GM23338 (cell line): ENCODE data around the gene SCLT1. TPM values are rescaled to one million over a fixed set of nuclear protein-coding genes. Genes with fewer than 3 reads are reported as not detected.

Experiments used
- ATAC-seq: fragments of 200-7000 bp; cut with Tn5 transposase; 3 replicates; pipeline ENCODE4 v1.9.1; 2020
- DNase-seq: peaks from one replicate; pipeline ENCODE4 v3.0.0-alpha.2; 2015; ENCODE audit warnings: low spot score
- H2AFZ ChIP-seq: fragments of 200-600 bp; sonication (generic); 2 replicates; pipeline ENCODE4 v1.8.0; 2016; ENCODE audit warnings: antibody characterized with exemption, mild to moderate bottlenecking, moderate library complexity
- H3F3A ChIP-seq: fragments of 200-600 bp; sonication (generic); replicated peaks from 2 replicates; pipeline ENCODE4 v1.8.0; 2017; ENCODE audit warnings: antibody characterized with exemption, mixed run types, low read depth
- H3K27ac ChIP-seq: fragments of 200-600 bp; sonication (generic); 2 replicates; pipeline ENCODE4 v1.6.1; 2016; ENCODE audit warnings: low read depth
- H3K27me3 ChIP-seq: fragments of 200-600 bp; sonication (generic); 2 replicates; pipeline ENCODE4 v1.8.0; 2016; ENCODE audit warnings: mild to moderate bottlenecking, mixed run types, moderate library complexity; ENCODE audit not compliant: insufficient read depth
- H3K36me3 ChIP-seq: fragments of 200-600 bp; sonication (generic); 2 replicates; pipeline ENCODE4 v1.8.0; 2016; ENCODE audit warnings: mild to moderate bottlenecking; ENCODE audit not compliant: insufficient read depth
- H3K4me1 ChIP-seq: fragments of 200-600 bp; sonication (generic); 2 replicates; pipeline ENCODE4 v1.8.0; 2016; ENCODE audit warnings: mild to moderate bottlenecking, moderate library complexity; ENCODE audit not compliant: insufficient read depth
- H3K4me2 ChIP-seq: fragments of 200-600 bp; sonication (generic); 2 replicates; pipeline ENCODE4 v1.7.1; 2017; ENCODE audit warnings: mixed run types
- H3K4me3 ChIP-seq: fragments of 200-600 bp; sonication (generic); 2 replicates; pipeline ENCODE4 v1.6.1; 2016; ENCODE audit warnings: mixed run types
- H3K79me2 ChIP-seq: fragments of 200-600 bp; sonication (generic); replicated peaks from 2 replicates; pipeline ENCODE4 v1.8.0; 2017; ENCODE audit warnings: mild to moderate bottlenecking; ENCODE audit not compliant: insufficient read depth
- H3K9me2 ChIP-seq: fragments of 200-600 bp; sonication (generic); 2 replicates; pipeline ENCODE4 v1.8.0; 2017; ENCODE audit not compliant: insufficient read depth
- H4K20me1 ChIP-seq: fragments of 200-600 bp; sonication (generic); replicated peaks from 2 replicates; pipeline ENCODE4 v1.8.0; 2017; ENCODE audit warnings: mild to moderate bottlenecking; ENCODE audit not compliant: insufficient read depth
- H3K27ac Mint-ChIP-seq: 2 replicates; pipeline ENCODE4 v1.8.0; 2020; ENCODE audit warnings: inconsistent platforms, mild to moderate bottlenecking, moderate library complexity, mixed read lengths
- H3K27me3 Mint-ChIP-seq: 3 replicates; pipeline ENCODE4 v1.8.0; 2022; ENCODE audit warnings: low read depth, mild to moderate bottlenecking, moderate library complexity, mixed read lengths, inconsistent platforms; ENCODE audit not compliant: insufficient read depth, poor library complexity
- H3K36me3 Mint-ChIP-seq: 3 replicates; pipeline ENCODE4 v1.8.0; 2021; ENCODE audit warnings: low read depth, mild to moderate bottlenecking, inconsistent platforms, moderate library complexity, mixed read lengths
- H3K4me1 Mint-ChIP-seq: 3 replicates; pipeline ENCODE4 v1.8.0; 2020; ENCODE audit warnings: mild to moderate bottlenecking, inconsistent platforms, mixed read lengths
- H3K4me3 Mint-ChIP-seq: 3 replicates; pipeline ENCODE4 v1.8.0; 2021; ENCODE audit warnings: moderate library complexity, mild to moderate bottlenecking, inconsistent platforms, mixed read lengths
- H3K9me3 Mint-ChIP-seq: 3 replicates; pipeline ENCODE4 v1.8.0; 2020; ENCODE audit warnings: moderate library complexity, mild to moderate bottlenecking, inconsistent platforms, mixed read lengths
- EZH2 ChIP-seq: fragments of 200-600 bp; sonication (generic); IDR thresholded peaks from one replicate; pipeline ENCODE4 v1.8.0; 2017; ENCODE audit warnings: antibody characterized with exemption, mild to moderate bottlenecking, low read depth; ENCODE audit not compliant: unreplicated experiment
- EZH2phosphoT487 ChIP-seq: fragments of 200-600 bp; sonication (generic); IDR thresholded peaks from one replicate; pipeline ENCODE4 v1.8.1; 2018; ENCODE audit warnings: antibody characterized with exemption; ENCODE audit not compliant: unreplicated experiment
- JUNB ChIP-seq: IDR thresholded peaks from one replicate; pipeline ENCODE4 v1.6.1; 2016; ENCODE audit warnings: antibody characterized with exemption; ENCODE audit not compliant: unreplicated experiment
- NANOG ChIP-seq: IDR thresholded peaks from 2 replicates; pipeline ENCODE4 v1.6.1; 2016; ENCODE audit warnings: antibody characterized with exemption, borderline replicate concordance
- POLR2AphosphoS5 ChIP-seq: IDR thresholded peaks from 2 replicates; pipeline ENCODE4 v1.6.1; 2016; ENCODE audit warnings: antibody characterized with exemption, low read depth
- ZNF331 ChIP-seq: fragments of 250-450 bp; sonication (Bioruptor Pico); IDR thresholded peaks from 2 replicates; pipeline ENCODE4 v1.5.0; 2020; ENCODE audit warnings: low read depth, mild to moderate bottlenecking, moderate library complexity
- polyA plus RNA-seq: library from polyadenylated mRNA; unstranded; fragments of >200 nt; fragmentation: Nextera tagmentation; extraction: Ambion mirVana; gene quantifications from 2 replicates; pipeline ENCODE4 v1.2.1, GENCODE V29; 2016
- total RNA-seq: library from RNA; depleted of rRNA; stranded (reverse); fragments of >200 nt; shearing (Covaris generic); gene quantifications from 2 replicates; pipeline ENCODE4 v1.2.3, GENCODE V29; 2014
- TF ChIP-seq, protein P1 (sequence below): IDR thresholded peaks from one replicate; pipeline ENCODE4 v1.6.1; 2018; ENCODE audit warnings: antibody characterized with exemption; ENCODE audit not compliant: unreplicated experiment
- TF ChIP-seq, protein P2 (sequence below), 2 experiments: fragments of 200-600 bp in 1 of 2; sonication (generic) in 1 of 2; conservative IDR thresholded peaks; 2 replicates each; pipeline versions ENCODE4 v1.5.1 to v1.6.1; 2016 to 2017; ENCODE audit warnings: antibody characterized with exemption in 2 of 2, low read depth in 2 of 2, mild to moderate bottlenecking in 2 of 2, moderate library complexity in 1 of 2
- TF ChIP-seq, protein P3 (sequence below): fragments of 250-450 bp; sonication (Bioruptor Pico); IDR thresholded peaks from 2 replicates; pipeline ENCODE4 v1.5.0; 2020; ENCODE audit warnings: mild to moderate bottlenecking, moderate library complexity

The SCLT1 gene
- total and polyA plus RNA-seq, 2 experiments from 2014 or later: 18.5 to 18.9 TPM

DNA sequence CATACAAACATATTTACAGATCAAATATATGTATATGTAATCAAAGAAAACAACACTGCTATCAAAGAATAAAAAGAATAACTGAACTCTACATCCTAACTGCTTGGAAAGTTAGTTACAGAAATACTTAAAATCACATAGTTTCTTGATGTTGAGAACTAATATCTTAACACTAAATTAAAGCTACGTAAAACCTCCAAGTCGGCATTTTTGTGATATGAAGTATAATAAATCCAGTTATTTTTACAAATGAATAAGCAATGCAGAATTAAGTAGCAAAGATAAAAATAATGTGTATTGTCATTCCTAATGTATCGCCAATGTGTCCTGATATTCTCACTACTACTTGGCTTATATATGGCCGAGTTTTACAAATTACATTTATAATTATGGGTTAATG, 215.4 kb downstream of the SCLT1 start:
- Histone ChIP-seq H3K27me3 (no peaks in the 10 kb centered on the region), H2AFZ (no peak overlapping the region), H3K4me3 (no peak overlapping the region), H3K4me2 (no peak overlapping the region), H3K36me3 (peaks cover 11% of the 10 kb centered on the region), H4K20me1 (peaks cover 12% of the 10 kb centered on the region), H3K27ac (no peak overlapping the region), H3F3A (peaks cover 25% of the 10 kb centered on the region), H3K9me2 (no peaks in the 10 kb centered on the region), H3K4me1 (no peaks in the 10 kb centered on the region), H3K79me2 (no peaks in the 10 kb centered on the region)
- no peaks in the 10 kb centered on the region for H3K9me3 Mint-ChIP-seq
- ATAC-seq (no peak), DNase-seq (no peak)
- no peak for TF ChIP-seq ZNF331 (CRISPR knock-in tag)
- no peak for TF ChIP-seq NANOG
- no peak for TF ChIP-seq EZH2phosphoT487
- TF ChIP-seq, protein P1, sequence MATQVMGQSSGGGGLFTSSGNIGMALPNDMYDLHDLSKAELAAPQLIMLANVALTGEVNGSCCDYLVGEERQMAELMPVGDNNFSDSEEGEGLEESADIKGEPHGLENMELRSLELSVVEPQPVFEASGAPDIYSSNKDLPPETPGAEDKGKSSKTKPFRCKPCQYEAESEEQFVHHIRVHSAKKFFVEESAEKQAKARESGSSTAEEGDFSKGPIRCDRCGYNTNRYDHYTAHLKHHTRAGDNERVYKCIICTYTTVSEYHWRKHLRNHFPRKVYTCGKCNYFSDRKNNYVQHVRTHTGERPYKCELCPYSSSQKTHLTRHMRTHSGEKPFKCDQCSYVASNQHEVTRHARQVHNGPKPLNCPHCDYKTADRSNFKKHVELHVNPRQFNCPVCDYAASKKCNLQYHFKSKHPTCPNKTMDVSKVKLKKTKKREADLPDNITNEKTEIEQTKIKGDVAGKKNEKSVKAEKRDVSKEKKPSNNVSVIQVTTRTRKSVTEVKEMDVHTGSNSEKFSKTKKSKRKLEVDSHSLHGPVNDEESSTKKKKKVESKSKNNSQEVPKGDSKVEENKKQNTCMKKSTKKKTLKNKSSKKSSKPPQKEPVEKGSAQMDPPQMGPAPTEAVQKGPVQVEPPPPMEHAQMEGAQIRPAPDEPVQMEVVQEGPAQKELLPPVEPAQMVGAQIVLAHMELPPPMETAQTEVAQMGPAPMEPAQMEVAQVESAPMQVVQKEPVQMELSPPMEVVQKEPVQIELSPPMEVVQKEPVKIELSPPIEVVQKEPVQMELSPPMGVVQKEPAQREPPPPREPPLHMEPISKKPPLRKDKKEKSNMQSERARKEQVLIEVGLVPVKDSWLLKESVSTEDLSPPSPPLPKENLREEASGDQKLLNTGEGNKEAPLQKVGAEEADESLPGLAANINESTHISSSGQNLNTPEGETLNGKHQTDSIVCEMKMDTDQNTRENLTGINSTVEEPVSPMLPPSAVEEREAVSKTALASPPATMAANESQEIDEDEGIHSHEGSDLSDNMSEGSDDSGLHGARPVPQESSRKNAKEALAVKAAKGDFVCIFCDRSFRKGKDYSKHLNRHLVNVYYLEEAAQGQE: no peak
- TF ChIP-seq, protein P2, sequence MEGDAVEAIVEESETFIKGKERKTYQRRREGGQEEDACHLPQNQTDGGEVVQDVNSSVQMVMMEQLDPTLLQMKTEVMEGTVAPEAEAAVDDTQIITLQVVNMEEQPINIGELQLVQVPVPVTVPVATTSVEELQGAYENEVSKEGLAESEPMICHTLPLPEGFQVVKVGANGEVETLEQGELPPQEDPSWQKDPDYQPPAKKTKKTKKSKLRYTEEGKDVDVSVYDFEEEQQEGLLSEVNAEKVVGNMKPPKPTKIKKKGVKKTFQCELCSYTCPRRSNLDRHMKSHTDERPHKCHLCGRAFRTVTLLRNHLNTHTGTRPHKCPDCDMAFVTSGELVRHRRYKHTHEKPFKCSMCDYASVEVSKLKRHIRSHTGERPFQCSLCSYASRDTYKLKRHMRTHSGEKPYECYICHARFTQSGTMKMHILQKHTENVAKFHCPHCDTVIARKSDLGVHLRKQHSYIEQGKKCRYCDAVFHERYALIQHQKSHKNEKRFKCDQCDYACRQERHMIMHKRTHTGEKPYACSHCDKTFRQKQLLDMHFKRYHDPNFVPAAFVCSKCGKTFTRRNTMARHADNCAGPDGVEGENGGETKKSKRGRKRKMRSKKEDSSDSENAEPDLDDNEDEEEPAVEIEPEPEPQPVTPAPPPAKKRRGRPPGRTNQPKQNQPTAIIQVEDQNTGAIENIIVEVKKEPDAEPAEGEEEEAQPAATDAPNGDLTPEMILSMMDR (conservative IDR thresholded peaks at IDR 0.05; ENCODE audit: low read depth in 2 of 2): no peak
- no peak overlapping the region for H3K27ac Mint-ChIP-seq
- no peak overlapping the region for H3K4me3 Mint-ChIP-seq
- peaks cover 19% of the 10 kb centered on the region for H3K4me1 Mint-ChIP-seq
- peaks cover 12% of the 10 kb centered on the region; the same call in 2 of the 3 replicates for H3K36me3 Mint-ChIP-seq
- peaks cover 3% of the 10 kb centered on the region for H3K27me3 Mint-ChIP-seq

DNA sequence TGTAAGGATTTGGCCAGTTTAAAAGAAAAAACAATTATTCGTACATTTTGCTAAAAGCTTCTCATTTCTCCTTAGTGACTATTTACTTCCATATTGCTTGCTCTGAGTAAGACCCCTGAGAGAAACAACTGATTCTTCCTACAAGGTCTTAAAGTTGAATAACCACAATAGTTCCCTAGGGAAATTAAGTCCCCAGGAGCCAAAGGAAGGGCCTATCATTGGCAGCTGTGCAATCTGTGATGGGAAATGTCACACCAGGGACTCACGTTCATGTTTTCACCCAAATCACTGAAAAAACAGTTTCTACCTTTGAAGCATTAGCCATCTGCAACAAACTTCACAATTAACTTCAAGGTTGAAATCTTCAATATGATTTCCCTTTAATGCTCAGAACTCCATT, 217.1 kb downstream of the SCLT1 start:
- no peaks in the 10 kb centered on the region for H3K79me2 ChIP-seq
- no peak overlapping the region for H3K4me2 ChIP-seq
- no peak overlapping the region for H3K4me3 ChIP-seq
- Mint-ChIP-seq H3K9me3 (no peaks in the 10 kb centered on the region), H3K4me1 (peaks cover 34% of the 10 kb centered on the region), H3K36me3 (peaks cover 30% of the 10 kb centered on the region), H3K27ac (peak overlapping the region; percentile 36; the same call in 1 of the 2 replicates), H3K4me3 (no peak overlapping the region), H3K27me3 (peaks cover 14% of the 10 kb centered on the region)
- ATAC-seq (no peak), DNase-seq (no peak)
- no peaks in the 10 kb centered on the region for H3K9me2 ChIP-seq
- peak overlapping the region; percentile 46; the same call in 1 of the 2 replicates for H3K27ac ChIP-seq
- H4K20me1 ChIP-seq: peaks cover 17% of the 10 kb centered on the region
- peaks cover 42% of the 10 kb centered on the region for H3F3A ChIP-seq
- peaks cover 27% of the 10 kb centered on the region for H3K36me3 ChIP-seq
- H3K27me3 ChIP-seq: no peaks in the 10 kb centered on the region
- H3K4me1 ChIP-seq: no peaks in the 10 kb centered on the region
- H2AFZ ChIP-seq: no peak overlapping the region
- TF ChIP-seq EZH2 (no peak), NANOG (no peak), JUNB (no peak), ZNF331 (CRISPR knock-in tag) (no peak), POLR2AphosphoS5 (peak; percentile 50; the same call in 1 of the 2 replicates)
- TF ChIP-seq, protein P3, sequence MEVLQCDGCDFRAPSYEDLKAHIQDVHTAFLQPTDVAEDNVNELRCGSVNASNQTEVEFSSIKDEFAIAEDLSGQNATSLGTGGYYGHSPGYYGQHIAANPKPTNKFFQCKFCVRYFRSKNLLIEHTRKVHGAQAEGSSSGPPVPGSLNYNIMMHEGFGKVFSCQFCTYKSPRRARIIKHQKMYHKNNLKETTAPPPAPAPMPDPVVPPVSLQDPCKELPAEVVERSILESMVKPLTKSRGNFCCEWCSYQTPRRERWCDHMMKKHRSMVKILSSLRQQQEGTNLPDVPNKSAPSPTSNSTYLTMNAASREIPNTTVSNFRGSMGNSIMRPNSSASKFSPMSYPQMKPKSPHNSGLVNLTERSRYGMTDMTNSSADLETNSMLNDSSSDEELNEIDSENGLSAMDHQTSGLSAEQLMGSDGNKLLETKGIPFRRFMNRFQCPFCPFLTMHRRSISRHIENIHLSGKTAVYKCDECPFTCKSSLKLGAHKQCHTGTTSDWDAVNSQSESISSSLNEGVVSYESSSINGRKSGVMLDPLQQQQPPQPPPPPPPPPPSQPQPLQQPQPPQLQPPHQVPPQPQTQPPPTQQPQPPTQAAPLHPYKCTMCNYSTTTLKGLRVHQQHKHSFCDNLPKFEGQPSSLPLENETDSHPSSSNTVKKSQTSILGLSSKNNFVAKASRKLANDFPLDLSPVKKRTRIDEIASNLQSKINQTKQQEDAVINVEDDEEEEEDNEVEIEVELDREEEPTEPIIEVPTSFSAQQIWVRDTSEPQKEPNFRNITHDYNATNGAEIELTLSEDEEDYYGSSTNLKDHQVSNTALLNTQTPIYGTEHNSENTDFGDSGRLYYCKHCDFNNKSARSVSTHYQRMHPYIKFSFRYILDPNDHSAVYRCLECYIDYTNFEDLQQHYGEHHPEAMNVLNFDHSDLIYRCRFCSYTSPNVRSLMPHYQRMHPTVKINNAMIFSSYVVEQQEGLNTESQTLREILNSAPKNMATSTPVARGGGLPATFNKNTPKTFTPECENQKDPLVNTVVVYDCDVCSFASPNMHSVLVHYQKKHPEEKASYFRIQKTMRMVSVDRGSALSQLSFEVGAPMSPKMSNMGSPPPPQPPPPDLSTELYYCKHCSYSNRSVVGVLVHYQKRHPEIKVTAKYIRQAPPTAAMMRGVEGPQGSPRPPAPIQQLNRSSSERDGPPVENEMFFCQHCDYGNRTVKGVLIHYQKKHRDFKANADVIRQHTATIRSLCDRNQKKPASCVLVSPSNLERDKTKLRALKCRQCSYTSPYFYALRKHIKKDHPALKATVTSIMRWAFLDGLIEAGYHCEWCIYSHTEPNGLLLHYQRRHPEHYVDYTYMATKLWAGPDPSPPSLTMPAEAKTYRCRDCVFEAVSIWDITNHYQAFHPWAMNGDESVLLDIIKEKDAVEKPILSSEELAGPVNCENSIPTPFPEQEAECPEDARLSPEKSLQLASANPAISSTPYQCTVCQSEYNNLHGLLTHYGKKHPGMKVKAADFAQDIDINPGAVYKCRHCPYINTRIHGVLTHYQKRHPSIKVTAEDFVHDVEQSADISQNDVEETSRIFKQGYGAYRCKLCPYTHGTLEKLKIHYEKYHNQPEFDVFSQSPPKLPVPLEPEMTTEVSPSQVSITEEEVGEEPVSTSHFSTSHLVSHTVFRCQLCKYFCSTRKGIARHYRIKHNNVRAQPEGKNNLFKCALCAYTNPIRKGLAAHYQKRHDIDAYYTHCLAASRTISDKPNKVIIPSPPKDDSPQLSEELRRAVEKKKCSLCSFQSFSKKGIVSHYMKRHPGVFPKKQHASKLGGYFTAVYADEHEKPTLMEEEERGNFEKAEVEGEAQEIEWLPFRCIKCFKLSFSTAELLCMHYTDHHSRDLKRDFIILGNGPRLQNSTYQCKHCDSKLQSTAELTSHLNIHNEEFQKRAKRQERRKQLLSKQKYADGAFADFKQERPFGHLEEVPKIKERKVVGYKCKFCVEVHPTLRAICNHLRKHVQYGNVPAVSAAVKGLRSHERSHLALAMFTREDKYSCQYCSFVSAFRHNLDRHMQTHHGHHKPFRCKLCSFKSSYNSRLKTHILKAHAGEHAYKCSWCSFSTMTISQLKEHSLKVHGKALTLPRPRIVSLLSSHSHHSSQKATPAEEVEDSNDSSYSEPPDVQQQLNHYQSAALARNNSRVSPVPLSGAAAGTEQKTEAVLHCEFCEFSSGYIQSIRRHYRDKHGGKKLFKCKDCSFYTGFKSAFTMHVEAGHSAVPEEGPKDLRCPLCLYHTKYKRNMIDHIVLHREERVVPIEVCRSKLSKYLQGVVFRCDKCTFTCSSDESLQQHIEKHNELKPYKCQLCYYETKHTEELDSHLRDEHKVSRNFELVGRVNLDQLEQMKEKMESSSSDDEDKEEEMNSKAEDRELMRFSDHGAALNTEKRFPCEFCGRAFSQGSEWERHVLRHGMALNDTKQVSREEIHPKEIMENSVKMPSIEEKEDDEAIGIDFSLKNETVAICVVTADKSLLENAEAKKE (CRISPR knock-in tag): no peak
